ENCODE measurements around the gene GLCCI1.
A peak's percentile ranks its signal among the peaks of the same experiment; 100 is the strongest.

The GLCCI1 gene

DNA sequence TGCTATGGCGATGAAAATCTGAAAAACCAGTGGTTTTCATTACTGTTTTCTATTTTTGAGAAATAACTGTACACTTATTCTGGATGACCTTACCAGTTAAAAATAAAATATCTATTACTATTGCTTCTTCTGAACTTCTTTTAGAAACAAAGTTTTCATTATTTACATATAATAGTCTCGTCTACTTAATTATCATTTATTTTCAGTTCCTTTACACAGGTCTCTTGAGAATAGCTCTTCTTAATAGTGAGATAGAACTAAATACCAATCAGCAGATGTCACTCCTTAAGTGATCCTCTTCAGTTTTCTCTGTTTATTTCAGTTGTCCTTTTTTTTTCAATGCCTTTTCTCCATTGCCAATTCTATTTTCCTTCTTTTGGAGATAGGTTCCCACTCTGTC, 4.3 kb upstream of the GLCCI1 start:
- no peak for DNase-seq (ENCODE audit: low read depth)

GRCh38 chr7:7964691-7965090, 3.9 kb upstream of the GLCCI1 start:
- DNase-seq (ENCODE audit: low read depth), result no peak

- no peak for DNase-seq (ENCODE audit: low read depth)
These were observed 3.3 kb upstream of the GLCCI1 start for GRCh38 chr7:7965301-7965700.

DNA sequence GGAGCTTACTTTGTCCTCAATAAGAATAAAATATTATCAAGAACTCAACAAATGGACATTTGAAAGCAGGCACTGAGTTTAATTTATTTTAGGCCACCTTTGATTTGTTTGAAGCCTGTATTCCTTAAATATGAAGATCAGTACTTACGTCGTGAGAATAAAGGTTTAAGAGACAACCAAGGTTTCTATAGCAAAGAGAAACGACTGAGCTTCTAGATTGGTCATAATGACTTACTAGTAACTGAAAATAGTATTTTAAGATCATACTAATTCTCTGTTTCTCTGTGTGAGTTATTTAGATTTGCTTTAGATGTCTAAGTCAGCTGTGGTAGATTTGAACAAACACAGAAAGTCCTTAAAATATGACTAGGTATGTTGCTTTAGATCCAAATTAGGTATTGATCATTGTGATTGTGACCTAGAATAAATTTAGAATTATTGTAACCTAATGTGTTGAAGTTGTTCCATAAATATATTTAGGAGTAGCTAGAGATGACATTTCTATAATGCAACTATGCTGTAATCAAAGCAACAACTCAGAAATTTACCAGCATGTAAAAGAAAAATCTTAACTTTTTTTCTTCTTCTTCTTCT, 2.4 kb upstream of the GLCCI1 start:
- DNase-seq (ENCODE audit: low read depth), result no peak

DNA sequence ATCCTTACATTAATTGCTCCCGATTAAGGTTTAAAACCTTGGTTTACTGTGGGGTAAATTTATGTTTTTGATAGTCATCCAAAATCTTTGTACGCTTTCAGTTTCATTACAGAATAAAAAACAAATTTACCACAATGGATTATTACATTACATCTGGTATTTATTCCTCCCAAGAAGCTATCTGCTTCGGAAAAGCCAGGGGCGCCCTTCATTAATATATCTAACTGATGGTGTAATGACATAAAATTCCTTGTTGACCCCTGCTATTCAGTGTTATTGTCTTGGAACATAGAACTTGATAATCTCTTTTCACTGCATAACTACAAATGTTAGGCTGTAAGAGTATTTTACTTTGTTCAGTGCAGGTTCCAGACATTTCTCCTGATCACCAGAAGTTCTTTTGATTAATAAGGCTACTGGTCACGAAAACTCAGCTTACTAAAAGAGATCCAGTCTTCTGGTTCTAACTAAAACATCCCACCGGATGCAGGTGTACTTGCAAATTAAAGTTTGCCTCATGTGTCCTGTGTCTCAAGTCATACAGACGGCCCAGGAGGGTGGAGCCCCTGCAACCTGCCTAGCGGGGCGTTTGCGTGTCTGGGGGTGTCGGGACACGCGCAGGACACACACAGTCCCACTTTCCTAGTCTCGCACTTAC, 581 bp upstream of the GLCCI1 start:
- DNase-seq (ENCODE audit: low read depth), result no peak

DNA sequence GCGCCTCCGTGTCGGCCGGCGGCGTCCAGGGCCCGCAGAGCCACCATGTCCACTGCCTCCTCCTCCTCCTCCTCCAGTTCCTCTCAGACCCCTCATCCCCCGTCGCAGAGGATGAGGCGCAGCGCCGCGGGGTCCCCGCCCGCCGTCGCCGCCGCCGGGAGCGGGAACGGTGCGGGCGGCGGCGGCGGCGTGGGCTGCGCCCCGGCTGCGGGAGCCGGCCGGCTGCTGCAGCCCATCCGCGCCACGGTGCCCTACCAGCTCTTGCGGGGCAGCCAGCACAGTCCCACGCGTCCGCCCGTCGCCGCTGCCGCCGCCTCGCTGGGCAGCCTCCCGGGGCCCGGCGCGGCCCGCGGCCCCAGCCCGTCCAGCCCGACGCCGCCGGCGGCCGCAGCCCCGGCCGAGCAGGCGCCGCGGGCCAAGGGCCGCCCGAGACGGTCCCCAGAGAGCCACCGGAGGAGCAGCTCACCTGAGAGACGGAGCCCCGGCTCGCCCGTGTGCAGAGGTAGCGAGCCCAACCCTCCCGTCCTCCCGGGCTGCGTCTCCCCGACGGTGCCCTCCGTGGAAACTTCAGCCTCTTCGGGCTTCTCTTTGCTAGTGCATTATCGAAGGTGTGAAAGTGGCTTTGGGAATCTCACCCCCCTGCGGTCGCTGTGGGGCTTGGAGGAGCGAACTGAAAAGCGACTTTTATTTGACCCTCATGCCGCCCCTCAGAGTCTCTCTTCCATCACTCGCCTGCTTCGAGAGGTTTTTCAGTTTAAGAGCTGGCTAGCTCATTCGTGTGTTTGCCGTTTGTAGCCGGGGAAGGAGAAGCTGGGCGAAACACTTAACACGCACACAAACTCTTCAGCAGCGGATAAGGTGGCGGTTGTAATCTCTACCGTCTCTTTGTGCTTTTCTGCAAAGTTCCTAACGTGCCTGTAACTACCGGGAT, 975 bp downstream of the GLCCI1 start:
- DNase-seq (ENCODE audit: low read depth), result peak; percentile 5

GRCh38 chr7:7970237-7970530, 1.6 kb downstream of the GLCCI1 start:
- no peak for DNase-seq (ENCODE audit: low read depth)

DNA sequence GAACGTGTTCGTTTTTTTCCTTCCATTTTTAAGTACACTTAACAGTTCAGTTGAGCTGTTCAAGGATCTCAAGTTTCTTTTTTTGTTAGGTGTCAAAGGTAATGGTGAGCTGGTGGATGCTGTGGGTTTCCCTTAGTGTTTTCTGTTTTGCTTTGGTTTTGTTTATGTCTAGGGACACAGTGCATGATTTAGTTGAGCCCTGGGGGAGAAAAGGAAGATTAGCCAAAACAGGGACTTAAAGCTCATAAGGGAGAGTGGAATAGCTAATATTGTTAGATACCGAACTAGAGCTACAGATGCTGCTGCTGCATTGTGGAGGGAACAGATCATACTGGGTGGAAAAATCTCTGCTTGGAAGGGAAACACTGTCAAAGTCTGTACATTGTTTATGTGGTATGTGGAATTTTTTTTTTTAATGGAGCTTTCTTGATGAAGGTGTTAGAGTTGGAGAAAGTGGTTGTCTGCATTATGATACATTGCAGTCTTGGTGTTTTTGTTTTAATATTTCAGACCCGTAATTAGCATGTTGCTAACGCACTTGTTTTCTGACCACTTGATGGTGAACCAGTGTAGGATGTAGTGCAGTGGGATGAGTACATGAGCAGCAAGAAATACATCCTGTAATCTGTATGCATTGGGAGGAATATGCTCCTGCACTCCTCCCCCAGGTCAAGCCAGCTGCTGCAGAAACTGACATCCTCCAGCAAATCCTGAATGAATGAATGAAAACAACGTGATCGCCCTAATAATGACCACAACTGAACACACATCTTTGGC, 2.1 kb downstream of the GLCCI1 start:
- DNase-seq (ENCODE audit: low read depth), result no peak

GRCh38 chr7:7971308-7972040, 2.9 kb downstream of the GLCCI1 start:
- DNase-seq (ENCODE audit: low read depth), result no peak

GRCh38 chr7:7972128-7972527, 3.5 kb downstream of the GLCCI1 start:
- DNase-seq (ENCODE audit: low read depth), result no peak

DNA sequence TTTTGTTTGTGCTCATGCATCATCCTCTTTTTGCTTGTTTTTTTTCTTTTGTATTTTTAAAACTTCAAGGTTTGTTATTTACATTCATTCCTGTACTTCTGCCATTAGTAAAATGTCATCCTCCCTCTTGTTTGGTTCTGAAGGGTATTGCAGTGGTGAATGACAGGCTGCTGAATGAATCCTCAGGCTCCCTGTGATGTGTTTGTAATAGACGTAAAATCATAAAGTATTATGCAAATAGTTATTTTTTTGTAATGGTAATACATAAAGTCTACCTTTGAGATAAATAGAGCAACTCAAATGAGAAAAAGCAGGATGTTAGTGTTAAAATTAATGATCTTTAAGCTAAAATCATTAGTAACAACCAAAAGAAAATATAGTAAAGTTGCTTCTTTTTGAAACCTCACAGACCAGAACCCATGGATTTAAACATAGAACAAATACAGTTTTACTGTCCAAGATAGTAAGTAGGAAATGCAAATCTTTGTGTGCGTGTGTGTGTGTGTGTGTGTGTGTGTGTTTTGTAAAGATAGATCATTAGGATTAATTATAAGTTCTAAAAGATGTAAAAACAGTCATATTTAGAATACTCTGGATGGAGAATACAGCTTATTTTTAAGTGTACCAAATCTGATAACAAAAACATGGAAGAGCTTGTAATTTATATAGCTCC, 4.5 kb downstream of the GLCCI1 start:
- DNase-seq (ENCODE audit: low read depth), result no peak

DNA sequence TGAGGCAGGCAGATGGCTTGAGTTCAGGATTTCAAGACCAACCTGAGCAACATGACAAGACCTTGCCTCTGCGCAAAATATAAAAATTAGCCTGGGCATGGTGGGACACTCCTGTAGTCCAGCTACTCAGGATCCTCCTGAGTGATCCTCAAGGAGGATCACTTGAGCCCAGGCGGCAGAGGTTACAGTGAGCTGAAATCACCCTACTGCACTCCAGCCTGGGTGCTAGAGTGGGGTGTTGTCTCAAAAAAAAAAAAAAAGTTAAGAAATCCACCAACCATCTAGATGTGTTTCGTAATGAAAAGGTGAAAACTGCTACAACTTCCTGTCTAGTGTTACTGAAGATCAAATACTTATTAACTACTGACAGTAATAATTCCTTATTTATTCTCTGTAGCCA, 8.1 kb downstream of the GLCCI1 start:
- DNase-seq (ENCODE audit: low read depth), result no peak

DNA sequence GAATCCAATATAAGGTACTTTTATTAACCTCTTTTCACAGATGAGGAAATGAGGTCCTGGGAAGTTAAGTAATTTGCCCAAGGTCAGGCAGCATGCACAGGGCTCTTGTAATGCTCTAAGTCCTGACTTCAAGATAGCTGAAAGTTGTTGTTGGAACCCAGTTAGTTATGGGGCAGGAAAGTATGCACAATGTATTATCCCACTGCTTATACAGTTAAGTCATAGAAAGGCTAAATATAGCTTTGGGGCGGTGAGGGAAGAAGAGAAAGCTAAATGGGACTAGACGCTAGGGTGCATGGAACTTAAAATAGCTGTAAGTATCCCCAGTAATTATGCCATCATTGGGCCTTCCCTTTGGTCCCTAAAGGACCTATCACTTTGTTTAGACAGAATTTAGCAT, 9.2 kb downstream of the GLCCI1 start:
- DNase-seq (ENCODE audit: low read depth), result no peak

DNA sequence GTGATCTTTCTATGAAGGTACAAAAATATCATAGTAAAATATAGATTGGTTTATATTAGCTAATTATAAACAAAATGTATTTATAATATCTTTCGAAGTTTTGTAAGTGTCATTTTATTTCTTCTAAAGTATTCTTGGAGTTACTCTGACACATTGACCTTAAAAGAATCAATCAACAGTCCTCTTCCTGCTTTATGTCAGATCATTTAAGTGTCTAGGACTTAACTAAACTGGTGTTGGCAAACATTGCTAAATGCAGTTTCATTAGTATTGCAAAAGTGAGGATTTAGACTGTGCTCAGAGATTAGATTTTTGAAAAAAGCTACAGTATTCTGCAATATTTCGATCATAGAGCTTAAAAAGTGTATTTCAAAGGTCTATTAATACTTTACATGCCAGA, 10.3 kb downstream of the GLCCI1 start:
- no peak for DNase-seq (ENCODE audit: low read depth)

GRCh38 chr7:7979558-7979957, 11.0 kb downstream of the GLCCI1 start:
- no peak for DNase-seq (ENCODE audit: low read depth)

- no peak for DNase-seq (ENCODE audit: low read depth)
These were observed 11.5 kb downstream of the GLCCI1 start for GRCh38 chr7:7980134-7980533.

- no peak for DNase-seq (ENCODE audit: low read depth)
These were observed 14.3 kb downstream of the GLCCI1 start for GRCh38 chr7:7982904-7983303.

GRCh38 chr7:7984424-7984823, 15.8 kb downstream of the GLCCI1 start:
- no peak for DNase-seq (ENCODE audit: low read depth)

DNA sequence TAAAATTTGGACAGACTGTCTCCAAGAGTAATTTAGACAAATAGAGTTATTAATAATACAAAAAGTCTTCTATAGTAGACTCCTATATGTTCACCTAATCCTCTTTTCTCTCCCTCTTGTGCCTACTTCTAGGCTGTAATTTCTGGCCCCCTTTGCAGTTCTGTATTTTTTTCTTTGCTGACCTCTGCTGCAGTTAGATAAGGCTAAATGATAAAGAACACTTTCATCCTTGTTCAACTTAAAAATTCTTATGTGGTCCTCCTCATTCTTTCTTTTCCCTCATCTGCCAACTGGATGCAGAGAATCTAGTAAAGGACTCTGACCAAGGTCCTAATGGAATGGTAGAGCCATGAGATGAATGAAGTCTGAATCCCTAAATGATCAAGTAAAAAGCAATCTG, 20.1 kb downstream of the GLCCI1 start:
- no peak for DNase-seq (ENCODE audit: low read depth)

DNA sequence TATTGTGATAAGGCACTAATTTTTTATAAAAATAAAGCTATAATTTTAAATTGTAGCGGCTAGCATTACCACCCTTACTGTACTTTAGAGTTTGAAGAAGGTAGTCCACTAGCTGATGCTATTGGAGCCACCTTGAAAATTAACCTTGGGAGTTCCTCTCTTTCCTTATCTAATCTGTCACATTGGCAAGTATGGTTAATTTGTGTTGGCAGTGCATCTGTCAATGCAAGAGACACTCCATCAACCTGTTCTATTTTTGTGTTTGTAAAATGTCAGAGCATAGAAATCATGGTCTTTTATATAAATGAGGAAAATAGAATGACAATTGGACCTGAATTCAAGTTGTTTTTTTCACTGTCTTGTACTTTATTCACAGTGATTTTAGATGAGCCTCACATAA, 20.5 kb downstream of the GLCCI1 start:
- no peak for DNase-seq (ENCODE audit: low read depth)

All from T-helper 22 cell (primary cell).